K562 (cell line): Measurements from ENCODE around the gene SAPCD1. TPM values are rescaled to one million over a fixed set of nuclear protein-coding genes. Genes with fewer than 3 reads are reported as not detected.
A peak's percentile ranks its signal among the peaks of the same experiment; 100 is the strongest.

Source experiments
- ATF7 ChIP-seq: fragments of 450-650 bp; IDR thresholded peaks from 2 replicates; pipeline ENCODE4 v1.7.1; 2014; ENCODE audit warnings: mild to moderate bottlenecking, moderate library complexity
- CREM ChIP-seq: IDR thresholded peaks from 2 replicates; pipeline ENCODE4 v1.6.1; 2014; ENCODE audit warnings: antibody characterized with exemption, low read depth
- FOXJ3 ChIP-seq: sonication (generic); formaldehyde crosslinking; IDR thresholded peaks from 2 replicates; pipeline ENCODE4 v1.4.0; 2020; ENCODE audit warnings: mild to moderate bottlenecking, missing genetic modification reagents
- NFYB ChIP-seq: IDR thresholded peaks from 2 replicates; pipeline ENCODE4 v1.6.1; 2011; ENCODE audit warnings: mild to moderate bottlenecking, moderate library complexity; ENCODE audit not compliant: insufficient read length; ENCODE audit errors: extremely low read depth
- POLR2AphosphoS2 ChIP-seq: IDR thresholded peaks from 2 replicates; pipeline ENCODE4 v1.6.1; 2012; ENCODE audit warnings: low read length, improper control_type of control experiment
- RBM17 ChIP-seq: fragments of 200-400 bp; formaldehyde crosslinking; IDR thresholded peaks from 2 replicates; pipeline ENCODE4 v1.6.1; 2017; ENCODE audit warnings: low read depth, mild to moderate bottlenecking, low read length, borderline replicate concordance
- TAF9B ChIP-seq: fragments of 450-650 bp; IDR thresholded peaks from 2 replicates; pipeline ENCODE4 v1.6.1; 2018; ENCODE audit warnings: mild to moderate bottlenecking; ENCODE audit not compliant: partially characterized antibody
- TSHZ1 ChIP-seq: fragments of 250-450 bp; sonication (Bioruptor Pico); IDR thresholded peaks from 2 replicates; pipeline ENCODE4 v1.4.0; 2020; ENCODE audit warnings: mild to moderate bottlenecking, moderate library complexity
- ZBTB43 ChIP-seq: sonication (generic); formaldehyde crosslinking; IDR thresholded peaks from 2 replicates; pipeline ENCODE4 v1.8.0; 2023; ENCODE audit warnings: mild to moderate bottlenecking, missing genetic modification reagents
- ZNF140 ChIP-seq: fragments of 250-450 bp; sonication (Bioruptor Pico); IDR thresholded peaks from 2 replicates; pipeline ENCODE4 v1.8.0; 2021; ENCODE audit warnings: moderate library complexity, mild to moderate bottlenecking, inconsistent platforms
- ZNF165 ChIP-seq: fragments of 250-450 bp; sonication (Bioruptor Pico); IDR thresholded peaks from 2 replicates; pipeline ENCODE4 v1.4.0; 2020; ENCODE audit warnings: borderline replicate concordance
- ZNF57 ChIP-seq: fragments of 450-650 bp; formaldehyde crosslinking; IDR thresholded peaks from 2 replicates; pipeline ENCODE4 v1.4.0; 2020; ENCODE audit warnings: mild to moderate bottlenecking, moderate library complexity
- ZNF780A ChIP-seq: fragments of 250-450 bp; sonication (Bioruptor Pico); IDR thresholded peaks from 2 replicates; pipeline ENCODE4 v1.5.0; 2021; ENCODE audit warnings: mild to moderate bottlenecking
- ZSCAN29 ChIP-seq: fragments of 450-650 bp; IDR thresholded peaks from 2 replicates; pipeline ENCODE4 v1.6.1; 2017
- polyA plus RNA-seq, 8 experiments: library from polyadenylated mRNA; depleted of rRNA in 4 of 8; stranded (reverse) in 5 of 8; unstranded in 3 of 8; fragments of >200 nt; fragmentation: Nextera tagmentation in 2 of 8; fragmentation: Illumina TruSeq in 1 of 8; extraction: Ambion mirVana in 2 of 8; extraction: Trizol in 1 of 8; gene quantifications; 2 replicates each; pipeline versions ENCODE4 v1.2.1 to v1.2.3, GENCODE V29; 2011 to 2014; ENCODE audit warnings: inconsistent platforms in 1 of 8, missing spikeins in 1 of 8
- total RNA-seq, 7 experiments: library from RNA; depleted of rRNA in 6 of 7; stranded (reverse); fragments of >200 nt in 6 of 7; fragmentation: Illumina TruSeq in 2 of 7; extraction: Trizol in 2 of 7; gene quantifications; 2 replicates each; pipeline versions ENCODE4 v1.2.1 to v1.2.3, GENCODE V29; 2011 to 2021; ENCODE audit warnings: low replicate concordance in 1 of 7

SAPCD1 gene
- total and polyA plus RNA-seq, 9 of the 15 experiments (the other 6 are each of a cell fraction or from before 2014, with no cell fraction given): 2.6 to 30.2 (median 7.4) TPM

- no peak for TF ChIP-seq TSHZ1 (CRISPR knock-in tag)
- no peak for TF ChIP-seq ZNF780A (CRISPR knock-in tag)
- TF ChIP-seq RBM17: no peak
- TF ChIP-seq NFYB: no peak
- TF ChIP-seq POLR2AphosphoS2: no peak
- TF ChIP-seq ZSCAN29: no peak
- no peak for TF ChIP-seq ZNF57 (CRISPR knock-in tag)
- TF ChIP-seq ZNF140 (CRISPR knock-in tag): no peak
- no peak for TF ChIP-seq ZBTB43 (CRISPR knock-in tag)
- peak; percentile 23; the same call in 1 of the 2 replicates for TF ChIP-seq ATF7
- no peak for TF ChIP-seq ZNF165
- no peak for TF ChIP-seq FOXJ3 (CRISPR knock-in tag)
- TF ChIP-seq TAF9B: no peak
- TF ChIP-seq CREM: peak; percentile 94
Measured at GRCh38 chr6:31717499-31718222, 44.8 kb upstream of the SAPCD1 start (continued).
